Mucosa of descending colon (tissue), 3 donors: Measurements from ENCODE around the gene MIX23. TPM values are rescaled to one million over a fixed set of nuclear protein-coding genes. Genes with fewer than 3 reads are reported as not detected.
A peak's percentile ranks its signal among the peaks of the same experiment; 100 is the strongest.

Experiments
- ATAC-seq: fragments of 200-7000 bp; cut with Tn5 transposase; one replicate; pipeline ENCODE4 v1.9.1; 2020; ENCODE audit warnings: mild to moderate bottlenecking, moderate library complexity
- DNase-seq, 3 donors: peaks; one replicate each; pipeline ENCODE4 v3.0.0-alpha.2; 2020
- H3K36me3 ChIP-seq: fragments of 200-600 bp; one replicate; pipeline ENCODE4 v1.8.0; 2021; ENCODE audit warnings: low read depth, mild to moderate bottlenecking
- H3K4me1 ChIP-seq: fragments of 200-600 bp; one replicate; pipeline ENCODE4 v1.8.0; 2021; ENCODE audit warnings: low read depth, mild to moderate bottlenecking
- H3K4me3 ChIP-seq: fragments of 200-600 bp; one replicate; pipeline ENCODE4 v1.8.0; 2021; ENCODE audit warnings: mild to moderate bottlenecking
- H3K9me3 ChIP-seq: fragments of 200-600 bp; one replicate; pipeline ENCODE4 v1.8.0; 2021; ENCODE audit warnings: mild to moderate bottlenecking
- CTCF ChIP-seq: fragments of 200-600 bp; IDR thresholded peaks from one replicate; pipeline ENCODE4 v1.8.0; 2022; ENCODE audit warnings: antibody characterized with exemption, mild to moderate bottlenecking
- intact Hi-C, 2 donors: fragments of 100-400 bp; cut with DNase I in 1 of 2; cut with micrococcal nuclease in 1 of 2; formaldehyde crosslinking; loops; one replicate each; pipeline versions ENCODE4 v1.11.0 to v1.11.1; 2022; cut with DNase I, micrococcal nuclease
- total RNA-seq, 3 donors: library from RNA; stranded (reverse); fragmentation: NEBNext Ultra II Directional in 2 of 3; extraction: Animal tissue kit (Norgen Biotek cat#: 25700) in 2 of 3; gene quantifications; one replicate each; pipeline versions ENCODE4 v1.2.1 to v1.2.4, GENCODE V29; 2021 to 2023
- donor health status: DM: no; HTN: no; CAD: no; lungs with moderate emphysema.
- donor health status: DM: no; HTN: no; CAD: no.
- donor health status: DM: no; HTN: yes; CAD: no.

The MIX23 gene
- total RNA-seq, 3 donors from 2014 or later = 27.5 to 37.7 (median 33.2) TPM

GRCh38 chr3:122365073-122365472 is 18.0 kb downstream of the MIX23 start:
- intact Hi-C loops = no loop called here
- Histone ChIP-seq H3K4me3 (no peak overlapping the region), H3K4me1 (peaks cover 28% of the 10 kb centered on the region), H3K9me3 (no peaks in the 10 kb centered on the region), H3K36me3 (peaks cover 5% of the 10 kb centered on the region)
- DNase-seq = no peak
- no peak for TF ChIP-seq CTCF
- ATAC-seq = no peak

- DNase-seq = no peak
- H3K4me3 ChIP-seq = no peak overlapping the region
- TF ChIP-seq CTCF = no peak
- H3K36me3 ChIP-seq = peaks cover 5% of the 10 kb centered on the region
- no peaks in the 10 kb centered on the region for H3K9me3 ChIP-seq
- no peak for ATAC-seq
- intact Hi-C loops = no loop called here
- peaks cover 28% of the 10 kb centered on the region for H3K4me1 ChIP-seq
These were observed 18.5 kb downstream of the MIX23 start for GRCh38 chr3:122364490-122364889.

- Histone ChIP-seq H3K4me3 (no peak overlapping the region), H3K9me3 (no peaks in the 10 kb centered on the region), H3K36me3 (peaks cover 5% of the 10 kb centered on the region), H3K4me1 (peaks cover 22% of the 10 kb centered on the region)
- no peak for TF ChIP-seq CTCF
- DNase-seq = no peak
- intact Hi-C loops = no loop called here
- peak; percentile 63 for ATAC-seq
These were observed 21.0 kb downstream of the MIX23 start for GRCh38 chr3:122362026-122362425.

GRCh38 chr3:122358703-122359032 is 24.4 kb downstream of the MIX23 start:
- ATAC-seq (no peak), DNase-seq (no peak)
- H3K36me3 ChIP-seq = peaks cover 5% of the 10 kb centered on the region
- H3K4me3 ChIP-seq = no peak overlapping the region
- H3K9me3 ChIP-seq = no peaks in the 10 kb centered on the region
- intact Hi-C loops = loop anchor here in 1 of 2 donors (5.0 kb wide), 1 partner anchor 51 kb away; no protein-coding TSS in a partner anchor
- TF ChIP-seq CTCF = no peak
- H3K4me1 ChIP-seq = peaks cover 12% of the 10 kb centered on the region

- ATAC-seq (no peak), DNase-seq (no peak)
- Histone ChIP-seq H3K36me3 (peaks cover 5% of the 10 kb centered on the region), H3K4me1 (peaks cover 9% of the 10 kb centered on the region), H3K9me3 (no peaks in the 10 kb centered on the region), H3K4me3 (no peak overlapping the region)
- intact Hi-C loops = loop anchor here in 1 of 2 donors (5.0 kb wide), 1 partner anchor 51 kb away; no protein-coding TSS in a partner anchor
- no peak for TF ChIP-seq CTCF
These were observed 25.0 kb downstream of the MIX23 start for GRCh38 chr3:122357828-122358702.
